Measurements from ENCODE around the gene PARVB.

The PARVB gene

GRCh38 chr22:44161673-44162072, 137.6 kb downstream of the PARVB start:
- Histone ChIP-seq H3K36me3 (replicated peaks) (peaks cover 4% of the 10 kb centered on the region), H3K9me3 (no peaks in the 10 kb centered on the region), H3K27me3 (ENCODE audit: low read depth) (no peaks in the 10 kb centered on the region), H3K4me1 (no peaks in the 10 kb centered on the region), H3K4me3 (no peak overlapping the region)
- in situ Hi-C loops (cut with MboI; ENCODE audit: low sequenced_read_pairs), result no loop called here
- no peak for DNase-seq (ENCODE audit: low spot score in 2 of 2)

- Histone ChIP-seq H3K9me3 (no peaks in the 10 kb centered on the region), H3K4me3 (no peak overlapping the region), H3K27me3 (ENCODE audit: low read depth) (no peaks in the 10 kb centered on the region), H3K4me1 (no peaks in the 10 kb centered on the region), H3K36me3 (replicated peaks) (peaks cover 4% of the 10 kb centered on the region; the same call in 1 of the 2 replicates)
- DNase-seq (ENCODE audit: low spot score in 2 of 2), result no peak
- in situ Hi-C loops (cut with MboI; ENCODE audit: low sequenced_read_pairs), result no loop called here
These were observed 138.9 kb downstream of the PARVB start for GRCh38 chr22:44162960-44163359.

- in situ Hi-C loops (cut with MboI; ENCODE audit: low sequenced_read_pairs), result no loop called here
These were observed 139.4 kb downstream of the PARVB start for GRCh38 chr22:44163536-44163935.

GRCh38 chr22:44164031-44164430, 139.9 kb downstream of the PARVB start:
- Histone ChIP-seq H3K27me3 (ENCODE audit: low read depth) (no peaks in the 10 kb centered on the region), H3K36me3 (replicated peaks) (no peaks in the 10 kb centered on the region; the same call in 1 of the 2 replicates), H3K9me3 (no peaks in the 10 kb centered on the region), H3K4me1 (no peaks in the 10 kb centered on the region), H3K4me3 (no peak overlapping the region)
- DNase-seq (ENCODE audit: low spot score in 2 of 2), result no peak
- in situ Hi-C loops (cut with MboI; ENCODE audit: low sequenced_read_pairs), result no loop called here

More at GRCh38 chr22:44163536-44163935, 139.4 kb downstream of the PARVB start:
- H3K9me3 ChIP-seq, result no peaks in the 10 kb centered on the region
- H3K36me3 ChIP-seq (replicated peaks), result peaks cover 4% of the 10 kb centered on the region; the same call in 1 of the 2 replicates
- no peaks in the 10 kb centered on the region for H3K4me1 ChIP-seq
- H3K27me3 ChIP-seq (ENCODE audit: low read depth), result no peaks in the 10 kb centered on the region
- no peak for DNase-seq (ENCODE audit: low spot score in 2 of 2)
- no peak overlapping the region for H3K4me3 ChIP-seq

- DNase-seq (ENCODE audit: low spot score in 2 of 2), result no peak
- H3K27me3 ChIP-seq (ENCODE audit: low read depth), result no peaks in the 10 kb centered on the region
- H3K4me1 ChIP-seq, result no peaks in the 10 kb centered on the region
- no peaks in the 10 kb centered on the region for H3K9me3 ChIP-seq
- in situ Hi-C loops (cut with MboI; ENCODE audit: low sequenced_read_pairs), result no loop called here
- no peaks in the 10 kb centered on the region for H3K36me3 ChIP-seq (replicated peaks)
- no peak overlapping the region for H3K4me3 ChIP-seq
These were observed 141.3 kb downstream of the PARVB start for GRCh38 chr22:44165286-44165874.

GRCh38 chr22:44166498-44167276, 142.6 kb downstream of the PARVB start:
- in situ Hi-C loops (cut with MboI; ENCODE audit: low sequenced_read_pairs), result no loop called here
- Histone ChIP-seq H3K27me3 (ENCODE audit: low read depth) (no peaks in the 10 kb centered on the region), H3K4me3 (no peak overlapping the region), H3K4me1 (no peaks in the 10 kb centered on the region), H3K9me3 (no peaks in the 10 kb centered on the region), H3K36me3 (replicated peaks) (no peaks in the 10 kb centered on the region)
- DNase-seq (ENCODE audit: low spot score in 2 of 2), result no peak

GRCh38 chr22:44167501-44167900, 143.4 kb downstream of the PARVB start:
- H3K4me3 ChIP-seq, result no peak overlapping the region
- H3K27me3 ChIP-seq (ENCODE audit: low read depth), result no peaks in the 10 kb centered on the region
- in situ Hi-C loops (cut with MboI; ENCODE audit: low sequenced_read_pairs), result no loop called here
- H3K4me1 ChIP-seq, result no peaks in the 10 kb centered on the region
- no peak for DNase-seq (ENCODE audit: low spot score in 2 of 2)
- no peaks in the 10 kb centered on the region for H3K36me3 ChIP-seq (replicated peaks)
- H3K9me3 ChIP-seq, result no peaks in the 10 kb centered on the region

- no peak overlapping the region for H3K4me3 ChIP-seq
- in situ Hi-C loops (cut with MboI; ENCODE audit: low sequenced_read_pairs), result no loop called here
- H3K36me3 ChIP-seq (replicated peaks), result no peaks in the 10 kb centered on the region
- no peaks in the 10 kb centered on the region for H3K4me1 ChIP-seq
- no peaks in the 10 kb centered on the region for H3K9me3 ChIP-seq
- no peaks in the 10 kb centered on the region for H3K27me3 ChIP-seq (ENCODE audit: low read depth)
- DNase-seq (ENCODE audit: low spot score in 2 of 2), result no peak
These were observed 144.1 kb downstream of the PARVB start for GRCh38 chr22:44168206-44168605.

- Histone ChIP-seq H3K9me3 (no peaks in the 10 kb centered on the region), H3K27me3 (ENCODE audit: low read depth) (no peaks in the 10 kb centered on the region), H3K4me1 (no peaks in the 10 kb centered on the region), H3K4me3 (no peak overlapping the region), H3K36me3 (replicated peaks) (no peaks in the 10 kb centered on the region)
- DNase-seq (ENCODE audit: low spot score in 2 of 2), result no peak
- in situ Hi-C loops (cut with MboI; ENCODE audit: low sequenced_read_pairs), result no loop called here
These were observed 146.4 kb downstream of the PARVB start for GRCh38 chr22:44170470-44170869.

- H3K4me1 ChIP-seq, result no peaks in the 10 kb centered on the region
- in situ Hi-C loops (cut with MboI; ENCODE audit: low sequenced_read_pairs), result no loop called here
- H3K9me3 ChIP-seq, result no peaks in the 10 kb centered on the region
- H3K36me3 ChIP-seq (replicated peaks), result no peaks in the 10 kb centered on the region
- no peaks in the 10 kb centered on the region for H3K27me3 ChIP-seq (ENCODE audit: low read depth)
- no peak overlapping the region for H3K4me3 ChIP-seq
- no peak for DNase-seq (ENCODE audit: low spot score in 2 of 2)
These were observed 147.5 kb downstream of the PARVB start for GRCh38 chr22:44171561-44171960.

- Histone ChIP-seq H3K9me3 (no peaks in the 10 kb centered on the region), H3K36me3 (replicated peaks) (no peaks in the 10 kb centered on the region), H3K4me1 (no peaks in the 10 kb centered on the region), H3K4me3 (no peak overlapping the region), H3K27me3 (ENCODE audit: low read depth) (no peaks in the 10 kb centered on the region)
- DNase-seq (ENCODE audit: low spot score in 2 of 2), result no peak
- in situ Hi-C loops (cut with MboI; ENCODE audit: low sequenced_read_pairs), result no loop called here
These were observed 148.4 kb downstream of the PARVB start for GRCh38 chr22:44172370-44173108.

GRCh38 chr22:44173154-44173553, 149.1 kb downstream of the PARVB start:
- Histone ChIP-seq H3K4me1 (no peaks in the 10 kb centered on the region), H3K36me3 (replicated peaks) (no peaks in the 10 kb centered on the region), H3K27me3 (ENCODE audit: low read depth) (no peaks in the 10 kb centered on the region), H3K4me3 (no peak overlapping the region), H3K9me3 (no peaks in the 10 kb centered on the region)
- DNase-seq (ENCODE audit: low spot score in 2 of 2), result no peak
- in situ Hi-C loops (cut with MboI; ENCODE audit: low sequenced_read_pairs), result no loop called here

GRCh38 chr22:44175676-44176075, 151.6 kb downstream of the PARVB start:
- Histone ChIP-seq H3K4me1 (no peaks in the 10 kb centered on the region), H3K4me3 (no peak overlapping the region), H3K27me3 (ENCODE audit: low read depth) (no peaks in the 10 kb centered on the region), H3K9me3 (no peaks in the 10 kb centered on the region), H3K36me3 (replicated peaks) (no peaks in the 10 kb centered on the region)
- DNase-seq (ENCODE audit: low spot score in 2 of 2), result no peak
- in situ Hi-C loops (cut with MboI; ENCODE audit: low sequenced_read_pairs), result no loop called here
